HG03139 (cell line): ENCODE measurements around the gene CRISPLD2.

Experiments used
- ATAC-seq: cut with Tn5 transposase; IDR thresholded peaks from one replicate; pipeline ENCODE4 v1.9.1; 2021; ENCODE audit not compliant: unreplicated experiment

Gene CRISPLD2

DNA sequence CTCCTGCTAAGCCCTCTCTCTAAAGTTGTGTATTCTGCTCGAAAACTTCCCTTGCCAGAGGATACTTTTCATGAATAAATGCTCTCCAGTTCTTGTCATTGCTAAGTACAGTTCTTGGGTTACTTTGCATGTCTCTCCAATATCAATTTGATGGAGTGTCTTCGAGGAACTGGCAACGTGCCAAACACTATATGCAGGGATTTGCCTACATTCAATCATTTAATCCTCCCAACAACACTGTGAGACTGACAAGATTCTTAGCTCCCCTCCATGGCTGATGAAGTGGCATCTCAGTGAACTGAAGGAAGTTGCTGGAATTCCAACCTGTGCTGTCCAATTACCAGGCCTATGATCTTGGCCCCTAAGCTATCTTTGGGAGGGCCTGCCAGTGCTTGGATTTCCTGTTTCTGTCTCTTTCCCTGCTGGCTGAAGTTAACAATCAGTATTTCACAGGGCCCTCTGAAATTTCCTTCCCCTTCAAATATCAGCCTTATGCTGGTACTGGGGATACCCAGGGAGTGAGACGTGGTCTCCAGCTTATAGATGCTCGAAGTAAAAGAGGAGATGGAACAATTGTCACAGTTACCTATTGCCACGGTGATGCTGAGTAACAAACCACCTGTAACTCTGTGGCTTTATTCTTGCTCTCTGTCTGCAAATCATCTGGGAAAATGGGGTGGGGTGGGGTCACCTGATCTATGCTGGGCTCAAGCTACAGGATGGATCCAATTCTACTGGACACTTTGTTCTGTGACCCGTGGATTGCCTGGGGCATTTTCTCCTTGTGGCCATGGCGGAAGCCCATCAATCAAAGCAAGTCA lies 19.4 kb upstream of the CRISPLD2 start:
- no peak for ATAC-seq

DNA sequence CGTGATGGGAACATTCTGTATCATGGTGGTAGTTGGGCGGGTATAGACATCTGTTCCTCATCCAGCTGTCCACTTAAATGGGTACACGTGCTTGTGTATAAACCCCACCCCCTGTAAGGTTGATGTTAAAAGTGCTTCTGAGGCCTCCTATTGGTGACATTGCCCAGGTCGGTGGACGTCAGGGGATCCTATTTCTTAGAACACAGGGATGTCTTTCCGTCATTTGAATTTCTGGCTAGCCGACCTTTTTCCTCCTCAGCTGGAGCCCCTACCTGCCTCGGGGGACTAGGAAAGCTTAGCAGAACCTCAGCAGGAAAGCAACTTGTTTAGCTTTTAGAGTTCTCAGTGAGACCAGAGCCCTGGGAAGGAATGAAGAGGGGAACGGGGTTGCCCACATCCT lies 16.6 kb upstream of the CRISPLD2 start:
- no peak for ATAC-seq

DNA sequence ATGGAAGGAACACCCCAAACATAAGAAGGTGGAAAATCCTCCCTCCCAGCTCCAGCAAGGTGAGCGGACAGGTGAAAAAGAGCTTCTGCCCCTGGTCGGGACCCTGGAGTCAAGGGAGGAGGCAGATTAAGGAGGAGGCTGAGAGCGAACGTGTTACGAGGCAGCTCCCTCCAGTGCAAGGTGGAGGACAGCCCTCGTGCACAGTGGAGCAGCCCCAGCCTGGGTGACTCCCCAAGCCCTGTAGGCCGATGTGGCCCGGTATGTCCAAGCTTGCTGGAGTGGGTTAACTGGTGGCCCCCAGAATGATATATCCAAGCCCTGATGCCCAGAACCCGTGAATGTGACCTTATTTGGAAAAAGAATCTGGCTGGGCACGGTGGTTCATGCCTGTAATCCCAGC lies 15.5 kb upstream of the CRISPLD2 start:
- ATAC-seq = no peak

GRCh38 chr16:84806256-84806889 lies 13.4 kb upstream of the CRISPLD2 start:
- no peak for ATAC-seq

DNA sequence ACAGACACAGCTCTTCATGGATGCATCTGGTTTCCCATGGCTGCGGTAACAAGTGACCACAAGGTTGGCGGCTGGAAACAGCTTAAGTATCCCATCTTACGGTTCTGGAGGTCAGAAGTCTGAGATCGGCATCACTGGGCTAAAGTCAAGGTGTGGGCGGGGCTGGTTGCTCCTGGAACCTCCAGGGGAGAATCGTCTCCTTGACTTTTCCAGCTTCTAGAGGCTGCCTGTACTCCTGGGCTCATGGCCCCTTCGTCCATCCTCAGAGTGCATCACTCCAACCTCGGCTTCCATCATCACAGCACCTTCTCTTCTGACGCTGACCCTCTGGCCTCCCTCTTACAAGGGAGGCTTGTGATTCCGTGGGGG lies 12.9 kb upstream of the CRISPLD2 start:
- no peak for ATAC-seq

DNA sequence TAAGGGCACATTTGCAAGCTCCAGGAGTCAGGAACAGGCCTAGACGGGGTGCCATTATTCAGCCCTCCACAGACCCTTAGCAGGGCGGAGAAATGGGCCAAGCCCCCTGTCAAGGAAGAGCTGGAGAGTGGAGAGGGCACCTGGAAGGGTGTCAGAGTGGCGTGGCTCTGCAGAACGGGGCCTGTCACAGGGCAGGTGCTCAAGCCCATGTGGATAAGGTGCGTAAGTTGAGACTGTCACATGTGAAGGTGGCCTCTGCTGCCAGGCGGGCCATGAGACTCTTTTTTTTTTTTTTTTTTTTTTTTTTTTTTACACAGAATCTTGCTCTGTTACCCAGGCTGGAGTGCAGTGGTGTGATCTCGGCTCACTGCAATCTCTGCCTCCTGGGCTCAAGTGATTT lies 12.0 kb upstream of the CRISPLD2 start:
- ATAC-seq = no peak

GRCh38 chr16:84808826-84809225 lies 11.0 kb upstream of the CRISPLD2 start:
- ATAC-seq = no peak

- no peak for ATAC-seq
Measured at GRCh38 chr16:84810518-84811273, 9.1 kb upstream of the CRISPLD2 start.

DNA sequence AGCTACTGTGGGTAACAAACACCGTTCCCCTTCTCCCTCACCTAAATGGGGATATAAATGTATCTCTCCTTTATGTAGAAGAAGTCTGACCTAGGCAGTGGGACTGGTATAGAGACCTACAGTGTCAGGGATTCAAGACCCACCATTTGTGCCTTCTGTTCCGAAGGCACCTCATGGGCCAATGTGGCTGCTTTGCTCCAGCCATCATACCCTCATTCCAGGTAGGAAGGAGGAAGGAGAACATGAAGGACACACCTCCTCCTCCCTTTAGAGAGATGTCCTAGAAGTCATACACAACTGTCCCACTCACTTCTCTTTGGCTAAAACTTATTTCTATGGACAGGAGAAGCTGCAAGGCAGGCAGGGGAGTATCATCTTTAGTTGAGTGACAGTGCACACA lies 8.3 kb upstream of the CRISPLD2 start:
- no peak for ATAC-seq

- ATAC-seq = no peak
Measured at GRCh38 chr16:84813141-84813934, 6.4 kb upstream of the CRISPLD2 start.

- ATAC-seq = no peak
Measured at GRCh38 chr16:84815462-84815861, 4.3 kb upstream of the CRISPLD2 start.

DNA sequence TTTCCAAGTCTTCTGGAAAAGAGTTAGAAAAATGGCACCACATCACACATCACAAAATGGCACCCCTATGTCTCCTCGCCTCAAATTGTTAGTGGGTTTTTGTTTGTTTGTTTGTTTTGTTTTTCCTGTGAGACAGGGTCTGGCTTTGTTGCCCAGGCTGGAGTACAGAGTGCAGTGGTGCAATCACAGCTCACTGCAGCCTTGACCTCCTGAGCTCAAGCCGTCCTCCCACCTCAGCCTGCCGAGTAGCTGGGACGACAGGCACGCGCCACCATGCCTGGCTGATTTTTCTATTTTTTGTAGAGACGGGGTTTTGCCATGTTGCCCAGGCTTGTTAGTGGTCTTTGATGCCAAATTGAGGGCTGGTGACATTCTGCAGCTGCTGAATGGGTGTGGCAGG lies 3.8 kb upstream of the CRISPLD2 start:
- ATAC-seq = no peak

GRCh38 chr16:84816485-84816884 lies 3.3 kb upstream of the CRISPLD2 start:
- ATAC-seq = no peak

DNA sequence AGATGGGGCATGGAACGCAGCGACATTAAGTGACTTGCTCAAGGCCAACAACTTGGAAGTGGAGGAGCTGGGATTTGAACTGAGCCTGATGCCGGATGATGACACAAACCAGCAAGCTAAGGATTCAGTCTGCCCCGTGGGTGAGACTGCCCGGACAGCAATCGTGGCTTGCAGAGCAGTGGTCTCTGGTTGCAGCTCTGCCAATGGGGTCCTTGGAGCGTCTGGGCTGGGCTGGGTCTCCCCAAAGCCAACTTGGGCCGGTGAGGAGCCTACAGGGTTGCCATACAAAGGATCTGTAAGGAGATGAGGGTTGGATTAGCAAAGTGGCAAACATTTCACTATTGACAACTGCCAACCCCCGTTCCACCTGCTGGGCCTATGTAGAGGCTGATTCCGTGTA lies 2.6 kb upstream of the CRISPLD2 start:
- ATAC-seq = no peak

GRCh38 chr16:84817613-84818012 lies 2.2 kb upstream of the CRISPLD2 start:
- ATAC-seq = no peak

- no peak for ATAC-seq
Measured at GRCh38 chr16:84818133-84818532, 1.7 kb upstream of the CRISPLD2 start.

- ATAC-seq = no peak
Measured at GRCh38 chr16:84818989-84819643, 669 bp upstream of the CRISPLD2 start.

- ATAC-seq = no peak
Measured at GRCh38 chr16:84820305-84820684, 510 bp downstream of the CRISPLD2 start.

- no peak for ATAC-seq
Measured at GRCh38 chr16:84820771-84821170, 986 bp downstream of the CRISPLD2 start.

GRCh38 chr16:84821179-84821578 lies 1.4 kb downstream of the CRISPLD2 start:
- no peak for ATAC-seq
